Heart left ventricle (tissue), 16 donors: ENCODE results near the gene URGCP. TPM values are rescaled to one million over a fixed set of nuclear protein-coding genes. Genes with fewer than 3 reads are reported as not detected.
A peak's percentile ranks its signal among the peaks of the same experiment; 100 is the strongest.

Source experiments
- ATAC-seq, 4 donors: fragments of 200-7000 bp; cut with Tn5 transposase; one replicate each; pipeline ENCODE4 v1.9.1; 2020 to 2022; ENCODE audit warnings: moderate library complexity in 4 of 4, mild to moderate bottlenecking in 3 of 4, moderate number of reproducible peaks in 1 of 4
- DNase-seq, 5 donors: peaks; one replicate each; pipeline ENCODE4 v3.0.0-alpha.2; 2020
- H3K27ac ChIP-seq, 12 donors: fragments of 200-600 bp; sonication (generic) in 4 of 12; one replicate each; pipeline versions ENCODE4 v1.5.0 to v1.8.0; 2016 to 2022; ENCODE audit warnings: mild to moderate bottlenecking in 2 of 12
- H3K27me3 ChIP-seq, 9 donors: fragments of 200-600 bp; sonication (generic) in 2 of 9; one replicate each; pipeline versions ENCODE4 v1.5.1 to v1.8.0; 2016 to 2022; ENCODE audit warnings: mild to moderate bottlenecking in 3 of 9
- H3K36me3 ChIP-seq, 9 donors: fragments of 200-600 bp; sonication (generic) in 2 of 9; one replicate each; pipeline versions ENCODE4 v1.5.0 to v1.8.0; 2018 to 2022; ENCODE audit warnings: mild to moderate bottlenecking in 2 of 9
- H3K4me1 ChIP-seq, 12 donors: fragments of 200-600 bp; sonication (generic) in 4 of 12; one replicate each; pipeline versions ENCODE4 v1.5.0 to v1.8.0; 2016 to 2022; ENCODE audit warnings: mild to moderate bottlenecking in 3 of 12
- H3K4me3 ChIP-seq, 12 donors: fragments of 200-600 bp; sonication (generic) in 4 of 12; one replicate each; pipeline versions ENCODE4 v1.5.0 to v1.8.0; 2017 to 2022; ENCODE audit warnings: mild to moderate bottlenecking in 9 of 12, moderate library complexity in 4 of 12
- H3K9me3 ChIP-seq, 12 donors: fragments of 200-600 bp; sonication (generic) in 4 of 12; one replicate each; pipeline versions ENCODE4 v1.5.0 to v1.8.0; 2016 to 2022; ENCODE audit warnings: mild to moderate bottlenecking in 1 of 12
- POLR2A ChIP-seq, 2 donors: fragments of 450-650 bp; IDR thresholded peaks; one replicate each; pipeline ENCODE4 v1.6.1; 2017; ENCODE audit warnings: antibody characterized with exemption in 2 of 2, mild to moderate bottlenecking in 2 of 2, moderate library complexity in 2 of 2
- WGBS, 4 donors: extraction: QIAGEN DNeasy Blood & Tissue Kit in 2 of 4; methylation state at CpG; one replicate each; pipeline versions ENCODE4 v1.1.5 to v1.1.7; 2013 to 2018; 5-methylcytosine and 5-hydroxymethylcytosine counted together
- intact Hi-C, 10 donors: fragments of 100-400 bp; cut with DNase I; formaldehyde crosslinking; loops; one replicate each; pipeline versions ENCODE4 v1.11.1 to v1.14.2; 2022
- polyA plus RNA-seq, 2 donors: library from polyadenylated mRNA; stranded (reverse); fragments of 200-250 nt; gene quantifications; one replicate each; pipeline ENCODE4 v1.2.3, GENCODE V29; 2013
- total RNA-seq, 9 donors: library from RNA; depleted of rRNA in 2 of 9; stranded (reverse); fragments of >200 nt in 2 of 9; fragmentation: NEBNext Ultra II Directional in 3 of 9; extraction: Animal tissue kit (Norgen Biotek cat#: 25700) in 3 of 9; gene quantifications; one replicate each; pipeline versions ENCODE4 v1.1.0 to v1.2.4, GENCODE V29; 2016 to 2023
- TF ChIP-seq, protein P1 (sequence below), 12 donors: fragments of 200-600 bp; sonication (generic) in 4 of 12; IDR thresholded peaks; one replicate each; pipeline versions ENCODE4 v1.5.0 to v1.8.0; 2018 to 2022; ENCODE audit warnings: antibody characterized with exemption in 12 of 12, mild to moderate bottlenecking in 5 of 12
- donor health status: ischemic (EF 13 %, LVEDD 7.1; RV severe dilation, severe dysfunction).
- donor health status: healthy with polysubstance abuse.
- donor health status: DM: no; HTN: yes; CAD: no.
- donor health status: DM: no; HTN: no; CAD: no.
- donor health status: ischemic (EF 25% LVEDD 6.9; RV normal size, moderate dysfunction).
- donor health status: ischemic (EF 25% LVEDD 5.7; RV mildly dilated, moderate dysfunction).
- donor health status: healthy.
- donor health status: DM: yes; HTN: yes; CAD: no.
- donor health status: ischemic (EF 35%, LVEDD 5.7; RV mildly dilated, moderate dysfunction).
- donor health status: nonischemic (EF 11% LVEDD 7.7; RV severe dilation, severe dysfunction).
- donor health status: DM: yes; HTN: yes; CAD: no.
- donor health status: PGD.
- donor health status: ischemic (EF 29% LVEDD 5.4; RV normal size, mild dysfunction).
- donor health status: nonischemic (EF 23%, LVEDD 6.1; RV moderate dilation, normal function).

Gene URGCP
- total and polyA plus RNA-seq, 11 donors: 23.6 to 43.7 (median 37.6) TPM

DNA sequence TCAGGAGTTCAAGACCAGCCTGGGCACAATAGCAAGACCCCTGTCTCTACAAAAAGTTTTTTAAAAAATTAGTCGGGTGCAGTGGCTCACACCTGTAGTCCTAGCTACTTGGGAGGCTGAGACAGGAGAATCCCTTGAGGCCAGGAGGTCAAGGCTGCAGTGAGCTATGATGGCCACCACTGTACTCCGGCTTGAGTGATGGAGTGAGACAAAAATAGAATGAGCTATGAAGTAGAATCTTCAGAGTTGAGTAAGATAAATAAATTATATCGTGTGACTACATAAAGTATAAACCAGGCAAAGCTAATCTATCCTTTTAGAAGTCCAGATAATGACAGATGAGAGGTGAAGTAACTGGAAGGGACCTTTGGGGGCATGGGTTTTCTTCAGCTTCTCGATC, 21.8 kb downstream of the URGCP start:
- ATAC-seq: no peak
- H3K27me3 ChIP-seq: no peaks in the 10 kb centered on the region
- WGBS, 4 donors: 76 to 79% (median 78%) methylated on average over 4 of the region's 4 CpGs
- no peak for TF ChIP-seq POLR2A (IDR thresholded peaks at IDR 0.05)
- TF ChIP-seq, protein P1, sequence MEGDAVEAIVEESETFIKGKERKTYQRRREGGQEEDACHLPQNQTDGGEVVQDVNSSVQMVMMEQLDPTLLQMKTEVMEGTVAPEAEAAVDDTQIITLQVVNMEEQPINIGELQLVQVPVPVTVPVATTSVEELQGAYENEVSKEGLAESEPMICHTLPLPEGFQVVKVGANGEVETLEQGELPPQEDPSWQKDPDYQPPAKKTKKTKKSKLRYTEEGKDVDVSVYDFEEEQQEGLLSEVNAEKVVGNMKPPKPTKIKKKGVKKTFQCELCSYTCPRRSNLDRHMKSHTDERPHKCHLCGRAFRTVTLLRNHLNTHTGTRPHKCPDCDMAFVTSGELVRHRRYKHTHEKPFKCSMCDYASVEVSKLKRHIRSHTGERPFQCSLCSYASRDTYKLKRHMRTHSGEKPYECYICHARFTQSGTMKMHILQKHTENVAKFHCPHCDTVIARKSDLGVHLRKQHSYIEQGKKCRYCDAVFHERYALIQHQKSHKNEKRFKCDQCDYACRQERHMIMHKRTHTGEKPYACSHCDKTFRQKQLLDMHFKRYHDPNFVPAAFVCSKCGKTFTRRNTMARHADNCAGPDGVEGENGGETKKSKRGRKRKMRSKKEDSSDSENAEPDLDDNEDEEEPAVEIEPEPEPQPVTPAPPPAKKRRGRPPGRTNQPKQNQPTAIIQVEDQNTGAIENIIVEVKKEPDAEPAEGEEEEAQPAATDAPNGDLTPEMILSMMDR (IDR thresholded peaks at IDR 0.05): no peak
- H3K4me3 ChIP-seq: no peak overlapping the region
- peaks cover 0 to 78% (median 64%) of the 10 kb centered on the region in 9 donors for H3K36me3 ChIP-seq
- no peak for DNase-seq
- H3K9me3 ChIP-seq: no peaks in the 10 kb centered on the region
- H3K27ac ChIP-seq: no peak overlapping the region
- H3K4me1 ChIP-seq: peaks cover 0 to 19% (median 7%) of the 10 kb centered on the region in 12 donors
- intact Hi-C loops: no loop called here

DNA sequence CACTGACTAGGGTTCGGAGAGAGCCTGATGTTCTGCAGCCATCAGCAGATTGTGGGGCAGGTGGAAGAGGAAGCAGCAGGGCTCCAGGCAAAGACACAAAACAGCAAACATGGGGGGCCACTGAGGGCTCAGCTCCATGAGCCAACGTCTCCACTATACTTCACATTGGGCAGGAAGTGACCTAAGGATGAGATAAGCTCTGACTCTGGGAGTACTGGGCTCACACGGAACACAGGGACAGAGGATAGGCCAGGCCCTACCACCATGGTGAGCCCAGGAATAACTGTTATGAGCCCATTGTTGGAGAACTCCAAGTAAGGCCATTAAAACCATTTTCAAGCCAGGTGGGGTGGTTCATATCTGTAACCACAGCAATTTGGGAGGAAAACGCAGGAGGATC, 22.2 kb downstream of the URGCP start:
- Histone ChIP-seq H3K9me3 (no peaks in the 10 kb centered on the region), H3K27me3 (no peaks in the 10 kb centered on the region), H3K4me1 (peaks cover 0 to 16% (median 6%) of the 10 kb centered on the region in 12 donors), H3K36me3 (peaks cover 0 to 82% (median 68%) of the 10 kb centered on the region in 9 donors), H3K27ac (no peak overlapping the region), H3K4me3 (no peak overlapping the region)
- TF ChIP-seq POLR2A (IDR thresholded peaks at IDR 0.05): no peak
- TF ChIP-seq, protein P1 (IDR thresholded peaks at IDR 0.05): no peak
- no peak for DNase-seq
- 74 to 82% (median 77%) methylated on average over 4 of the region's 4 CpGs for WGBS, 4 donors
- ATAC-seq: peak in 1 of 4 donors; percentile 2
- intact Hi-C loops: no loop called here

DNA sequence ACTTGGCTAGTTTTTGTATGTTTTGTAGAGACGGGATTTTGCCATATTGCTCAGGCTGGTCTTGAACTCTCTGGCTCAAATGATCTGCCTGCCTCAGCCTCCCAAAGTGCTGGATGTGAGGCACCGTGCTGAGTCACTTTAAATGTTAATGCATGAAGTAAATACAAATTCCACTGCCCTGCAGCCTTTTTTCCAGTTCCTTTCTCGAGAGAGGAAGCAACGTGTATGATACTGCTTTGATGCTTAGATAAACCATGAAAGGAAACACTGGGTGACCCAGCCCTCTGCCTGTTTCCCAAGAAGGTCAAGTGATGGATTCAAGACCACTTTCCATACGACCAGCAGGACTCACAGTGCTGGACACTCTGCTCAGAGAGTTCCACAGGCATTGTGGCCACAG, 25.8 kb downstream of the URGCP start:
- ATAC-seq: no peak
- Histone ChIP-seq H3K27ac (no peak overlapping the region), H3K4me1 (peaks cover 0 to 29% (median 16%) of the 10 kb centered on the region in 12 donors), H3K27me3 (no peaks in the 10 kb centered on the region), H3K9me3 (no peaks in the 10 kb centered on the region), H3K36me3 (peaks cover 5 to 100% (median 86%) of the 10 kb centered on the region in 9 donors), H3K4me3 (no peak overlapping the region)
- no peak for DNase-seq
- intact Hi-C loops: no loop called here
- no peak for TF ChIP-seq POLR2A (IDR thresholded peaks at IDR 0.05)
- TF ChIP-seq, protein P1 (IDR thresholded peaks at IDR 0.05): no peak
- 51 to 76% (median 70%) methylated on average over 5 of the region's 5 CpGs for WGBS, 4 donors

DNA sequence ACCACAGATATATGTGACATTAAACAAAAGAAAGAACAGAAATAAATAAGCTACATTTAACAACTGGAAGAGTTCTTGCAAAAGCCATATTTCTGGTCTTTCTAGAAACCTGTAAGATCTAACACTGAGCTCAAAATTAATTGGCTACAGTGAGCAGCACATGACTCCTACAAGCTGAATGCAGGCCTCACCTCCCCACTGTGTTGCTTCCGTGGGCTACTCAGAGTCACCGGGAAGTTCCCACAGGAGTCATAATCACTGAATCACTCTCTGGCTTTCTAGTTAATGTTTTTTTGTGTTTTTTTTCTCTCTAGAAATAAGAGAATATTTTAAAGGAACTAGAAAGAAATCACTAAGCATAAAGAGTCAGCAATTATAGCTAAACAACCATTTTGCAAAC, 26.9 kb downstream of the URGCP start:
- no peak for ATAC-seq
- intact Hi-C loops: no loop called here
- peaks cover 5 to 99% (median 85%) of the 10 kb centered on the region in 9 donors for H3K36me3 ChIP-seq

More for the DNA sequence above, 26.9 kb downstream of the URGCP start:
- no peaks in the 10 kb centered on the region for H3K9me3 ChIP-seq
- 54 to 70% (median 56%) methylated on average over 2 of the region's 2 CpGs for WGBS, 4 donors
- no peak for TF ChIP-seq POLR2A (IDR thresholded peaks at IDR 0.05)
- TF ChIP-seq, protein P1 (IDR thresholded peaks at IDR 0.05): no peak
- H3K27me3 ChIP-seq: no peaks in the 10 kb centered on the region
- no peak for DNase-seq
- no peak overlapping the region for H3K4me3 ChIP-seq
- H3K27ac ChIP-seq: peak overlapping the region in 1 of 12 donors; percentile 28
- peaks cover 0 to 29% (median 16%) of the 10 kb centered on the region in 12 donors for H3K4me1 ChIP-seq
